Measurements from ENCODE around the gene UBE2G1. TPM values are rescaled to one million over a fixed set of nuclear protein-coding genes. Genes with fewer than 3 reads are reported as not detected.
A peak's percentile ranks its signal among the peaks of the same experiment; 100 is the strongest.

UBE2G1 gene
- total and polyA plus RNA-seq, 2 of the 13 experiments (the other 11 are each of a cell fraction or from before 2014, with no cell fraction given): 27.9 to 42.6 TPM

DNA sequence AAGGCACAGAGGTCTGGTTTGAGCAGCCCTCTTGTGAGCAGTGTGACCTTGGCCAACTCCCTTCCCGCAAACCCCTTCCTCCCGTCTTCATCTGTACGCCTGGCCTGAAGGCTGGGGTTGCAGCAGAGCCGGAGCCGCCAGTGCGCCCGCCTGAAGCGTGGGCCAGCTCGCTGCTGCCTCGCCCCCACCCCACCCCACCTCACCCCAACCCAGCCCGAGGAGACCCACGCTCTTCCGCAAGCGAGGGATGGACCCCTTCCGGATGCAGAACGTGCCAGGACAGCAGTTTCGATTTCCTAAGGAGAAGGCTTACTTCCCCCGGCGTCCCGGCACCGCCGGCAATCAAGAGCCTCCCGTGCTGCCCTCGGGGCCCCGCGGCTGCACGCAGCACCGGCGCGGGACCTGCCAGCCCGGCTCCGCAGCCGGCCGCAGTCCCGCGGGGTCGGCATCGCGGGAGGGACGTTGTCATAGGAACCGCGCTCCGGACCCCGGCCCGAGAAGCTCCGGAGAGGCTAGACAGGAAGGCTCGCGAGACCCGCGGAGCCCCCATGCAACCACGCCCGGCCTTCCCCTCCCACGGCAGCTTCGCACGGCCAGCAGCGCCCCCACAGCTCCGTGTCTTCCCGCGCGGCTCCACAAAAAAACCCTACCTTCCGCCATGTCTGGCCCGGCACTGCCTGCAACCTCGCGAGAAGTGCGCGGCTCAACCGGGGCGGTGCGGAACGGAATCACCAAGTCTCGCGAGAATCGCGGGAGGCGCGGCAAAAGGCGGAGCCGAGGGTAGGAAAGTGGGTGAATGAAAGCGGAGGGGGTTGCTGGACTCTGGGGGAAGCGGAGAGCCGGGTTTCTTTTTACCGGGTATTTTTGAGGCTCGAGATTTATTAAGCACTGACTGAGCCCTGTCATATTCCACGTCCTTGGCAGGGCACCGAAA is 102.9 kb downstream of the UBE2G1 start, which contains the start of gene ANKFY1 (continued):
- TF ChIP-seq, protein P1, sequence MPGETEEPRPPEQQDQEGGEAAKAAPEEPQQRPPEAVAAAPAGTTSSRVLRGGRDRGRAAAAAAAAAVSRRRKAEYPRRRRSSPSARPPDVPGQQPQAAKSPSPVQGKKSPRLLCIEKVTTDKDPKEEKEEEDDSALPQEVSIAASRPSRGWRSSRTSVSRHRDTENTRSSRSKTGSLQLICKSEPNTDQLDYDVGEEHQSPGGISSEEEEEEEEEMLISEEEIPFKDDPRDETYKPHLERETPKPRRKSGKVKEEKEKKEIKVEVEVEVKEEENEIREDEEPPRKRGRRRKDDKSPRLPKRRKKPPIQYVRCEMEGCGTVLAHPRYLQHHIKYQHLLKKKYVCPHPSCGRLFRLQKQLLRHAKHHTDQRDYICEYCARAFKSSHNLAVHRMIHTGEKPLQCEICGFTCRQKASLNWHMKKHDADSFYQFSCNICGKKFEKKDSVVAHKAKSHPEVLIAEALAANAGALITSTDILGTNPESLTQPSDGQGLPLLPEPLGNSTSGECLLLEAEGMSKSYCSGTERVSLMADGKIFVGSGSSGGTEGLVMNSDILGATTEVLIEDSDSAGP (CRISPR knock-in tag; IDR thresholded peaks at IDR 0.05; ENCODE audit: borderline replicate concordance): peak; percentile 88
- TF ChIP-seq ZNF441 (CRISPR knock-in tag; IDR thresholded peaks at IDR 0.05; ENCODE audit: borderline replicate concordance): no peak; the same call in 1 of the 2 replicates
- TF ChIP-seq DZIP1 (CRISPR knock-in tag; IDR thresholded peaks at IDR 0.05): no peak
- TF ChIP-seq SP4 (CRISPR knock-in tag; IDR thresholded peaks at IDR 0.05): no peak
- TF ChIP-seq RNF2 (conservative IDR thresholded peaks at IDR 0.05; ENCODE audit: low read depth): no peak
- no peak; the same call in 1 of the 2 replicates for TF ChIP-seq ZNF703 (CRISPR knock-in tag; IDR thresholded peaks at IDR 0.05; ENCODE audit: borderline replicate concordance)
- no peak for TF ChIP-seq LBX2 (CRISPR knock-in tag; IDR thresholded peaks at IDR 0.05; ENCODE audit: borderline replicate concordance)
- TF ChIP-seq PHB2 (IDR thresholded peaks at IDR 0.05; ENCODE audit: partially characterized antibody): no peak
- TF ChIP-seq, protein P2, sequence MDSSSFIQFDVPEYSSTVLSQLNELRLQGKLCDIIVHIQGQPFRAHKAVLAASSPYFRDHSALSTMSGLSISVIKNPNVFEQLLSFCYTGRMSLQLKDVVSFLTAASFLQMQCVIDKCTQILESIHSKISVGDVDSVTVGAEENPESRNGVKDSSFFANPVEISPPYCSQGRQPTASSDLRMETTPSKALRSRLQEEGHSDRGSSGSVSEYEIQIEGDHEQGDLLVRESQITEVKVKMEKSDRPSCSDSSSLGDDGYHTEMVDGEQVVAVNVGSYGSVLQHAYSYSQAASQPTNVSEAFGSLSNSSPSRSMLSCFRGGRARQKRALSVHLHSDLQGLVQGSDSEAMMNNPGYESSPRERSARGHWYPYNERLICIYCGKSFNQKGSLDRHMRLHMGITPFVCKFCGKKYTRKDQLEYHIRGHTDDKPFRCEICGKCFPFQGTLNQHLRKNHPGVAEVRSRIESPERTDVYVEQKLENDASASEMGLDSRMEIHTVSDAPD (CRISPR knock-in tag; IDR thresholded peaks at IDR 0.05): no peak
- TF ChIP-seq ADNP (CRISPR knock-in tag; IDR thresholded peaks at IDR 0.05): no peak
- peak; percentile 83 for TF ChIP-seq AGO2 (optimal IDR thresholded peaks at IDR 0.05; ENCODE audit: low read depth, low read length)
- TF ChIP-seq ZFX (CRISPR knock-in tag; IDR thresholded peaks at IDR 0.05; ENCODE audit: low read depth): peak; percentile 75
- TF ChIP-seq ARID2 (CRISPR knock-in tag; IDR thresholded peaks at IDR 0.05; ENCODE audit: borderline replicate concordance): no peak
- 0 out of 2 replicates have a peak, but pooled peaks have one; percentile 67 for TF ChIP-seq ZNF138 (CRISPR knock-in tag; IDR thresholded peaks at IDR 0.05; ENCODE audit: low read depth)
- 0 out of 2 replicates have a peak, but pooled peaks have one; percentile 38 for TF ChIP-seq ZNF891 (CRISPR knock-in tag; IDR thresholded peaks at IDR 0.05)
- TF ChIP-seq ARNTL (CRISPR knock-in tag; IDR thresholded peaks at IDR 0.05): peak; percentile 75; the same call in 1 of the 2 replicates
- peak; percentile 54; the same call in 1 of the 2 replicates for TF ChIP-seq SALL2 (CRISPR knock-in tag; IDR thresholded peaks at IDR 0.05)
- peak; percentile 69 for TF ChIP-seq SP5 (CRISPR knock-in tag; IDR thresholded peaks at IDR 0.05; ENCODE audit: borderline replicate concordance, low read depth)
- TF ChIP-seq PHF21A (CRISPR knock-in tag; IDR thresholded peaks at IDR 0.05): peak; percentile 51; the same call in 1 of the 2 replicates
- TF ChIP-seq ZZZ3 (CRISPR knock-in tag; IDR thresholded peaks at IDR 0.05; ENCODE audit: borderline replicate concordance): peak; percentile 86
- TF ChIP-seq, protein P3, sequence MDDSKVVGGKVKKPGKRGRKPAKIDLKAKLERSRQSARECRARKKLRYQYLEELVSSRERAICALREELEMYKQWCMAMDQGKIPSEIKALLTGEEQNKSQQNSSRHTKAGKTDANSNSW (CRISPR knock-in tag; IDR thresholded peaks at IDR 0.05; ENCODE audit: borderline replicate concordance): no peak
- TF ChIP-seq HMGA1 (CRISPR knock-in tag; conservative IDR thresholded peaks at IDR 0.05): no peak

Measured in HepG2 (cell line).